IPS-18c (cell line): ENCODE data around the gene GPC4.

Experiments used
- H3K4me3 ChIP-seq: 2 replicates; pipeline ENCODE4 v1.7.0; 2013; ENCODE audit warnings: low read depth, mild to moderate bottlenecking, low read length, moderate library complexity; ENCODE audit not compliant: insufficient read depth
- H3K9me3 ChIP-seq: one replicate; pipeline ENCODE4 v1.6.1; 2013; ENCODE audit warnings: mild to moderate bottlenecking, low read length, moderate library complexity; ENCODE audit not compliant: control insufficient read depth, insufficient read depth

The GPC4 gene

GRCh38 chrX:133414406-133415275 is 648 bp downstream of the GPC4 start:
- Histone ChIP-seq H3K4me3 (peak overlapping the region; percentile 66), H3K9me3 (peaks cover 6% of the 10 kb centered on the region)

GRCh38 chrX:133413218-133413925 is 1.9 kb downstream of the GPC4 start:
- H3K9me3 ChIP-seq = peaks cover 6% of the 10 kb centered on the region
- H3K4me3 ChIP-seq = peak overlapping the region; percentile 66

GRCh38 chrX:133412665-133413064 is 2.6 kb downstream of the GPC4 start:
- Histone ChIP-seq H3K9me3 (peaks cover 6% of the 10 kb centered on the region), H3K4me3 (peak overlapping the region; percentile 66)

GRCh38 chrX:133412246-133412645 is 3.0 kb downstream of the GPC4 start:
- peak overlapping the region; percentile 66; the same call in 1 of the 2 replicates for H3K4me3 ChIP-seq
- peaks cover 6% of the 10 kb centered on the region for H3K9me3 ChIP-seq

- H3K4me3 ChIP-seq = no peak overlapping the region
- peaks cover 6% of the 10 kb centered on the region for H3K9me3 ChIP-seq
Measured at GRCh38 chrX:133410550-133410949, 4.7 kb downstream of the GPC4 start.

- no peak overlapping the region for H3K4me3 ChIP-seq
- peaks cover 5% of the 10 kb centered on the region for H3K9me3 ChIP-seq
Measured at GRCh38 chrX:133405498-133406185, 9.6 kb downstream of the GPC4 start.

GRCh38 chrX:133403984-133404383 is 11.3 kb downstream of the GPC4 start:
- Histone ChIP-seq H3K9me3 (peaks cover 7% of the 10 kb centered on the region), H3K4me3 (no peak overlapping the region)

- H3K9me3 ChIP-seq = peaks cover 7% of the 10 kb centered on the region
- H3K4me3 ChIP-seq = no peak overlapping the region
Measured at GRCh38 chrX:133402830-133403625, 12.3 kb downstream of the GPC4 start.

- H3K9me3 ChIP-seq = peaks cover 7% of the 10 kb centered on the region
- no peak overlapping the region for H3K4me3 ChIP-seq
Measured at GRCh38 chrX:133402042-133402453, 13.2 kb downstream of the GPC4 start.

GRCh38 chrX:133401536-133401935 is 13.8 kb downstream of the GPC4 start:
- Histone ChIP-seq H3K9me3 (peaks cover 7% of the 10 kb centered on the region), H3K4me3 (no peak overlapping the region)

GRCh38 chrX:133399411-133399810 is 15.9 kb downstream of the GPC4 start:
- Histone ChIP-seq H3K4me3 (no peak overlapping the region), H3K9me3 (peaks cover 7% of the 10 kb centered on the region)

- H3K4me3 ChIP-seq = no peak overlapping the region
- H3K9me3 ChIP-seq = peaks cover 6% of the 10 kb centered on the region
Measured at GRCh38 chrX:133394765-133395164, 20.5 kb downstream of the GPC4 start.

- no peak overlapping the region for H3K4me3 ChIP-seq
- H3K9me3 ChIP-seq = peaks cover 4% of the 10 kb centered on the region
Measured at GRCh38 chrX:133392671-133393070, 22.6 kb downstream of the GPC4 start.

- no peak overlapping the region for H3K4me3 ChIP-seq
- peaks cover 4% of the 10 kb centered on the region for H3K9me3 ChIP-seq
Measured at GRCh38 chrX:133391111-133391510, 24.2 kb downstream of the GPC4 start.

GRCh38 chrX:133390676-133391075 is 24.6 kb downstream of the GPC4 start:
- H3K9me3 ChIP-seq = peaks cover 4% of the 10 kb centered on the region
- no peak overlapping the region for H3K4me3 ChIP-seq

GRCh38 chrX:133389975-133390374 is 25.3 kb downstream of the GPC4 start:
- Histone ChIP-seq H3K4me3 (no peak overlapping the region), H3K9me3 (peaks cover 4% of the 10 kb centered on the region)

GRCh38 chrX:133384454-133384853 is 30.8 kb downstream of the GPC4 start:
- H3K4me3 ChIP-seq = no peak overlapping the region
- H3K9me3 ChIP-seq = peaks cover 3% of the 10 kb centered on the region
